K562 (cell line): ENCODE measurements around the gene MCAM. TPM values are rescaled to one million over a fixed set of nuclear protein-coding genes. Genes with fewer than 3 reads are reported as not detected.

Experiments
- CBFA2T3 ChIP-seq: fragments of 450-650 bp; IDR thresholded peaks from 2 replicates; pipeline ENCODE4 v1.6.1; 2017
- CBX8 ChIP-seq: fragments of 200-600 bp; sonication (generic); IDR thresholded peaks from 2 replicates; pipeline ENCODE4 v1.6.1; 2012; ENCODE audit warnings: borderline replicate concordance, mixed run types, low read depth, mild to moderate bottlenecking, moderate library complexity, mixed read lengths, low read length, control low read depth, inconsistent platforms; ENCODE audit not compliant: poor library complexity, severe bottlenecking; ENCODE audit errors: extremely low read depth
- CHCHD3 ChIP-seq: fragments of 250-450 bp; sonication (Bioruptor Pico); IDR thresholded peaks from 2 replicates; pipeline ENCODE4 v2.1.2; 2022; ENCODE audit warnings: mild to moderate bottlenecking
- CHD2 ChIP-seq: IDR thresholded peaks from 2 replicates; pipeline ENCODE4 v1.6.1; 2011; ENCODE audit warnings: low read depth, low read length
- CTCFL ChIP-seq: IDR thresholded peaks from 2 replicates; pipeline ENCODE4 v1.6.1; 2011; ENCODE audit warnings: borderline replicate concordance, low read depth, mild to moderate bottlenecking, moderate library complexity, low read length; ENCODE audit not compliant: insufficient read depth, poor library complexity, severe bottlenecking
- DMBX1 ChIP-seq: fragments of 250-450 bp; sonication (Bioruptor Pico); IDR thresholded peaks from 2 replicates; pipeline ENCODE4 v1.8.0; 2022; ENCODE audit warnings: inconsistent platforms, mild to moderate bottlenecking, moderate library complexity, borderline replicate concordance
- GATAD2B ChIP-seq: fragments of 450-650 bp; IDR thresholded peaks from 2 replicates; pipeline ENCODE4 v1.6.1; 2017; ENCODE audit warnings: mild to moderate bottlenecking, borderline replicate concordance
- HNRNPUL1 ChIP-seq: fragments of 200-400 bp; formaldehyde crosslinking; IDR thresholded peaks from 2 replicates; pipeline ENCODE4 v1.6.1; 2017; ENCODE audit warnings: low read length
- KAT7 ChIP-seq: sonication (generic); formaldehyde crosslinking; IDR thresholded peaks from 2 replicates; pipeline ENCODE4 v1.8.0; 2022; ENCODE audit warnings: missing genetic modification reagents, mild to moderate bottlenecking, borderline replicate concordance
- LCOR ChIP-seq: sonication (generic); formaldehyde crosslinking; IDR thresholded peaks from 2 replicates; pipeline ENCODE4 v1.8.0; 2022; ENCODE audit warnings: mild to moderate bottlenecking, missing genetic modification reagents
- MED1 ChIP-seq: sonication (generic); formaldehyde crosslinking; IDR thresholded peaks from 2 replicates; pipeline ENCODE4 v1.8.1; 2023; ENCODE audit warnings: missing genetic modification reagents, borderline replicate concordance
- MIER1 ChIP-seq: fragments of 450-650 bp; IDR thresholded peaks from 2 replicates; pipeline ENCODE4 v1.6.1; 2016; ENCODE audit warnings: antibody characterized with exemption, mild to moderate bottlenecking, low read depth
- RAD21 ChIP-seq, 2 experiments: fragments of 250-450 bp in 1 of 2; fragments of 450-650 bp in 1 of 2; sonication (Bioruptor Pico) in 1 of 2; formaldehyde crosslinking in 1 of 2; IDR thresholded peaks in 1 of 2; conservative IDR thresholded peaks in 1 of 2; 2 replicates each; pipeline versions ENCODE4 v1.4.0 to v1.8.0; 2020 to 2022; ENCODE audit warnings: mild to moderate bottlenecking in 2 of 2, moderate library complexity in 1 of 2
- RBM25 ChIP-seq: fragments of 200-400 bp; formaldehyde crosslinking; IDR thresholded peaks from 2 replicates; pipeline ENCODE4 v1.6.1; 2018; ENCODE audit warnings: low read length, low read depth, moderate library complexity; ENCODE audit not compliant: severe bottlenecking
- ZBTB8A ChIP-seq: fragments of 450-650 bp; IDR thresholded peaks from 2 replicates; pipeline ENCODE4 v1.6.1; 2018; ENCODE audit warnings: mild to moderate bottlenecking, moderate library complexity; ENCODE audit not compliant: partially characterized antibody
- ZFP1 ChIP-seq: fragments of 450-650 bp; formaldehyde crosslinking; IDR thresholded peaks from 2 replicates; pipeline ENCODE4 v1.4.0; 2020; ENCODE audit warnings: mild to moderate bottlenecking, mixed read lengths
- ZNF507 ChIP-seq: conservative IDR thresholded peaks from 2 replicates; pipeline ENCODE4 v1.6.1; 2017; ENCODE audit warnings: missing genetic modification characterization, missing compliant biosample characterization
- polyA plus RNA-seq, 8 experiments: library from polyadenylated mRNA; depleted of rRNA in 4 of 8; stranded (reverse) in 5 of 8; unstranded in 3 of 8; fragments of >200 nt; fragmentation: Nextera tagmentation in 2 of 8; fragmentation: Illumina TruSeq in 1 of 8; extraction: Ambion mirVana in 2 of 8; extraction: Trizol in 1 of 8; gene quantifications; 2 replicates each; pipeline versions ENCODE4 v1.2.1 to v1.2.3, GENCODE V29; 2011 to 2014; ENCODE audit warnings: inconsistent platforms in 1 of 8, missing spikeins in 1 of 8
- total RNA-seq, 7 experiments: library from RNA; depleted of rRNA in 6 of 7; stranded (reverse); fragments of >200 nt in 6 of 7; fragmentation: Illumina TruSeq in 2 of 7; extraction: Trizol in 2 of 7; gene quantifications; 2 replicates each; pipeline versions ENCODE4 v1.2.1 to v1.2.3, GENCODE V29; 2011 to 2021; ENCODE audit warnings: low replicate concordance in 1 of 7
- TF ChIP-seq, protein P1 (sequence below): fragments of 450-650 bp; conservative IDR thresholded peaks from 2 replicates; pipeline ENCODE4 v1.6.1; 2016; ENCODE audit warnings: missing genetic modification characterization, low read depth, mild to moderate bottlenecking, missing compliant biosample characterization, moderate library complexity
- TF ChIP-seq, protein P2 (sequence below): sonication (generic); formaldehyde crosslinking; IDR thresholded peaks from 2 replicates; pipeline ENCODE4 v1.8.1; 2023; ENCODE audit warnings: mild to moderate bottlenecking, missing genetic modification reagents

MCAM gene
- total and polyA plus RNA-seq, 9 of the 15 experiments (the other 6 are each of a cell fraction or from before 2014, with no cell fraction given), result 14.7 to 118 (median 53.6) TPM

GRCh38 chr11:119323532-119324033, 6.7 kb upstream of the MCAM start (continued):
- TF ChIP-seq, protein P1, sequence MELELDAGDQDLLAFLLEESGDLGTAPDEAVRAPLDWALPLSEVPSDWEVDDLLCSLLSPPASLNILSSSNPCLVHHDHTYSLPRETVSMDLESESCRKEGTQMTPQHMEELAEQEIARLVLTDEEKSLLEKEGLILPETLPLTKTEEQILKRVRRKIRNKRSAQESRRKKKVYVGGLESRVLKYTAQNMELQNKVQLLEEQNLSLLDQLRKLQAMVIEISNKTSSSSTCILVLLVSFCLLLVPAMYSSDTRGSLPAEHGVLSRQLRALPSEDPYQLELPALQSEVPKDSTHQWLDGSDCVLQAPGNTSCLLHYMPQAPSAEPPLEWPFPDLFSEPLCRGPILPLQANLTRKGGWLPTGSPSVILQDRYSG (tag), result no peak
- peak; percentile 57 to 81 for TF ChIP-seq RAD21 (CRISPR knock-in tag; conservative IDR thresholded peaks at IDR 0.05 in 1 of 2, IDR thresholded peaks at IDR 0.05 in 1 of 2)
- TF ChIP-seq CHD2, result no peak
- TF ChIP-seq ZFP1 (CRISPR knock-in tag), result no peak
- TF ChIP-seq ZNF507, result no peak
- TF ChIP-seq DMBX1 (CRISPR knock-in tag), result no peak
- peak; percentile 45; the same call in 1 of the 2 replicates for TF ChIP-seq KAT7 (CRISPR knock-in tag)
- no peak for TF ChIP-seq HNRNPUL1
- TF ChIP-seq, protein P2, sequence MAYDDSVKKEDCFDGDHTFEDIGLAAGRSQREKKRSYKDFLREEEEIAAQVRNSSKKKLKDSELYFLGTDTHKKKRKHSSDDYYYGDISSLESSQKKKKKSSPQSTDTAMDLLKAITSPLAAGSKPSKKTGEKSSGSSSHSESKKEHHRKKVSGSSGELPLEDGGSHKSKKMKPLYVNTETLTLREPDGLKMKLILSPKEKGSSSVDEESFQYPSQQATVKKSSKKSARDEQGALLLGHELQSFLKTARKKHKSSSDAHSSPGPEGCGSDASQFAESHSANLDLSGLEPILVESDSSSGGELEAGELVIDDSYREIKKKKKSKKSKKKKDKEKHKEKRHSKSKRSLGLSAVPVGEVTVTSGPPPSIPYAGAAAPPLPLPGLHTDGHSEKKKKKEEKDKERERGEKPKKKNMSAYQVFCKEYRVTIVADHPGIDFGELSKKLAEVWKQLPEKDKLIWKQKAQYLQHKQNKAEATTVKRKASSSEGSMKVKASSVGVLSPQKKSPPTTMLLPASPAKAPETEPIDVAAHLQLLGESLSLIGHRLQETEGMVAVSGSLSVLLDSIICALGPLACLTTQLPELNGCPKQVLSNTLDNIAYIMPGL (CRISPR knock-in tag), result no peak
- peak; percentile 40 for TF ChIP-seq CTCFL
- no peak for TF ChIP-seq CBX8
- peak; percentile 61; the same call in 1 of the 2 replicates for TF ChIP-seq MIER1
- no peak for TF ChIP-seq CHCHD3
- TF ChIP-seq ZBTB8A, result no peak
- TF ChIP-seq CBFA2T3, result no peak
- TF ChIP-seq RBM25, result peak; percentile 99
- TF ChIP-seq LCOR (CRISPR knock-in tag), result peak; percentile 81
- no peak for TF ChIP-seq MED1
- 0 out of 2 replicates have a peak, but pooled peaks have one; percentile 32 for TF ChIP-seq GATAD2B
